Measurements from ENCODE around the gene HIF1AN.

- TF ChIP-seq POLR2A (IDR thresholded peaks at IDR 0.05; ENCODE audit: control extremely low read depth in 1 of 2, low read depth in 2 of 2, low read length in 2 of 2) (no peak; a peak in 1 of 3 replicates), MAX (IDR thresholded peaks at IDR 0.05) (no peak), RAD21 (IDR thresholded peaks at IDR 0.05 in 1 of 2, conservative IDR thresholded peaks at IDR 0.05 in 1 of 2; ENCODE audit: low read depth in 2 of 2, low read length in 2 of 2) (no peak), POLR2AphosphoS5 (IDR thresholded peaks at IDR 0.05; ENCODE audit: low read depth, low read length) (no peak), EZH2 (IDR thresholded peaks at IDR 0.05; ENCODE audit: low read depth, low read length, severe bottlenecking) (no peak), HDAC6 (IDR thresholded peaks at IDR 0.05; ENCODE audit: low read depth, low read length) (no peak), YY1 (IDR thresholded peaks at IDR 0.05; ENCODE audit: low read depth, low read length) (no peak), MAFK (IDR thresholded peaks at IDR 0.05; ENCODE audit: low read depth, low read length) (no peak)
- TF ChIP-seq, protein P1, sequence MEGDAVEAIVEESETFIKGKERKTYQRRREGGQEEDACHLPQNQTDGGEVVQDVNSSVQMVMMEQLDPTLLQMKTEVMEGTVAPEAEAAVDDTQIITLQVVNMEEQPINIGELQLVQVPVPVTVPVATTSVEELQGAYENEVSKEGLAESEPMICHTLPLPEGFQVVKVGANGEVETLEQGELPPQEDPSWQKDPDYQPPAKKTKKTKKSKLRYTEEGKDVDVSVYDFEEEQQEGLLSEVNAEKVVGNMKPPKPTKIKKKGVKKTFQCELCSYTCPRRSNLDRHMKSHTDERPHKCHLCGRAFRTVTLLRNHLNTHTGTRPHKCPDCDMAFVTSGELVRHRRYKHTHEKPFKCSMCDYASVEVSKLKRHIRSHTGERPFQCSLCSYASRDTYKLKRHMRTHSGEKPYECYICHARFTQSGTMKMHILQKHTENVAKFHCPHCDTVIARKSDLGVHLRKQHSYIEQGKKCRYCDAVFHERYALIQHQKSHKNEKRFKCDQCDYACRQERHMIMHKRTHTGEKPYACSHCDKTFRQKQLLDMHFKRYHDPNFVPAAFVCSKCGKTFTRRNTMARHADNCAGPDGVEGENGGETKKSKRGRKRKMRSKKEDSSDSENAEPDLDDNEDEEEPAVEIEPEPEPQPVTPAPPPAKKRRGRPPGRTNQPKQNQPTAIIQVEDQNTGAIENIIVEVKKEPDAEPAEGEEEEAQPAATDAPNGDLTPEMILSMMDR (IDR thresholded peaks at IDR 0.05; ENCODE audit: control extremely low read depth in 1 of 3, insufficient read depth in 1 of 3, low read depth in 1 of 3, low read length in 3 of 3) = no peak
These were observed 25.3 kb downstream of the HIF1AN start for GRCh38 chr10:100561005-100561404.

Measured in H1 (cell line).